ENCODE results near the gene PTPRR. TPM values are rescaled to one million over a fixed set of nuclear protein-coding genes. Genes with fewer than 3 reads are reported as not detected.

PTPRR gene
- total and polyA plus RNA-seq, 4 donors: 0.02 to 0.08 TPM; not detected in 2

DNA sequence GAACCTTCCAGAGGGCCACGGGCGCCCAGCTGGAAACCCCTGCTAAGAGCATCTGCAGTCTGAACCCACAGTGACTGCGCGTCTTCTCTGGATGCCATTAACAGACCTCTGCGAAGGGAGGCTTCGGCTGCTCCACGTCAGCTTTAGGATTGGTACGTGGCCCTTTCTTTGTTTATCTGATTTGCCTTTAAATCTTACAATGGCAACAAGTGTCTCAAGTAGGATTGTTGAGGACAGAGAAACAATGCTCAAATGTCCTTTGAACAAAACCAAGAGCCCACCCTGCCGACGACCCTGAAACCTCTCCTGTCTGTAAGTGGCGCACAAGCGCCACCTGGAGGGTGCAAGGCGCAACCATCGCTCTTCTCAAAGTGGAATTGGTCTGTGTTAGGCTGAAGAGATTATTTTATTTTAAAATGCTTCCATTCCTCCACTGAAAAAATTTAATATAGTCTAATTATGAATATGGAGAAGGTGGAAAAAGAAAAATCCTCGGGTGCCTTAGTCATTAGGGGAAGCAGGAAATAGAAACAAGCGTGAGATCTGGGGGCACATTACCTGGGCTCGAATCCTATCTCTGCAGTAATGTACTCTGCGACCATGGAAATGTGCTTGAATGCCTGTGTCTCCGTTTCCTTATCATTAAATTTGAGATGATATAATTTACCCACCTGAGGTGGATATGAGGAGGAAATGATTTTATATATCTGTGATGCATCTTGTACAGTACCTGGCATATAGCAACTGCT, 200.7 kb downstream of the PTPRR start:
- H3K9me3 ChIP-seq (ENCODE audit: control insufficient read depth in 4 of 4, low read length in 3 of 4): no peaks in the 10 kb centered on the region
- 31% methylated on average over 19 of the region's 19 CpGs for WGBS
- H3K4me3 ChIP-seq (ENCODE audit: low read depth in 1 of 3, low read length in 3 of 3): peak overlapping the region in 1 of 3 donors; percentile 6
- peak; percentile 44 for DNase-seq (ENCODE audit: low spot score)
- H3K4me1 ChIP-seq (ENCODE audit: control insufficient read depth in 4 of 4, insufficient read depth in 4 of 4, low read length in 3 of 4): peaks cover 0 to 5% (median 1%) of the 10 kb centered on the region in 4 donors
- no peak overlapping the region for H3K27ac ChIP-seq (ENCODE audit: low read depth in 1 of 2, low read length in 2 of 2)
- no peaks in the 10 kb centered on the region for H3K27me3 ChIP-seq (ENCODE audit: control insufficient read depth in 4 of 4, insufficient read depth in 4 of 4, low read length in 3 of 4)
- no peaks in the 10 kb centered on the region for H3K36me3 ChIP-seq (ENCODE audit: control insufficient read depth in 4 of 4, insufficient read depth in 3 of 4, low read depth in 1 of 4, low read length in 3 of 4)
- peak overlapping the region in 1 of 2 donors; percentile 47 for H3K9ac ChIP-seq (ENCODE audit: low read depth in 1 of 2, low read length in 2 of 2)
- peak; percentile 69 for TF ChIP-seq CTCF (IDR thresholded peaks at IDR 0.05; ENCODE audit: low read depth, low read length, missing input control)
- no peak for TF ChIP-seq FOXA2 (IDR thresholded peaks at IDR 0.05)
- peak; percentile 83 to 86 for TF ChIP-seq RAD21 (IDR thresholded peaks at IDR 0.05)

DNA sequence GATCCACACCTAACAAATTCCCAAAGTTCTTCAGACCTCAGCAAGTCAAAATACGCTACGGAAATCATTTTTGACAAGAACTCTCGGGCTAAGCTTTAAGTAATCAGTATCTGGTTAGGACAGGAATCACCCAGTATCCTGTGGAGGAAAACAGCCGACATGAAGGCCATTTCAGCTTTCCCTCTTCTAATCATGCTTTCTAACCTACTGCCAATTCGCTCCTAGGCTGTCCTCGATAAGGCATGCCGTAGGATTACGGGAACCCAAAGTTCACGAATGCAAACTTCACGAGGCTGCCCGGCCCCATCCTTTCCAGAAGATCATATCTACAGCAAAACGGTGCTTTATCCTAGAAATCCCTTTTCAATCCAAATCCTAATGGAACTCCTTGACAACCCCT, 201.5 kb downstream of the PTPRR start:
- H3K4me3 ChIP-seq (ENCODE audit: low read depth in 1 of 3, low read length in 3 of 3): no peak overlapping the region
- no peak for DNase-seq (ENCODE audit: low spot score)
- no peak overlapping the region for H3K27ac ChIP-seq (ENCODE audit: low read depth in 1 of 2, low read length in 2 of 2)
- H3K27me3 ChIP-seq (ENCODE audit: control insufficient read depth in 4 of 4, insufficient read depth in 4 of 4, low read length in 3 of 4): no peaks in the 10 kb centered on the region
- H3K36me3 ChIP-seq (ENCODE audit: control insufficient read depth in 4 of 4, insufficient read depth in 3 of 4, low read depth in 1 of 4, low read length in 3 of 4): no peaks in the 10 kb centered on the region
- H3K9ac ChIP-seq (ENCODE audit: low read depth in 1 of 2, low read length in 2 of 2): no peak overlapping the region
- peaks cover 0 to 5% (median 1%) of the 10 kb centered on the region in 4 donors for H3K4me1 ChIP-seq (ENCODE audit: control insufficient read depth in 4 of 4, insufficient read depth in 4 of 4, low read length in 3 of 4)
- no peak for TF ChIP-seq FOXA1 (IDR thresholded peaks at IDR 0.05)
- no peak for TF ChIP-seq YY1 (IDR thresholded peaks at IDR 0.05)
- TF ChIP-seq JUND (IDR thresholded peaks at IDR 0.05): no peak
- TF ChIP-seq SP1 (IDR thresholded peaks at IDR 0.05): peak; percentile 41
- TF ChIP-seq NR2F2 (IDR thresholded peaks at IDR 0.05): no peak
- peak in 1 of 2 donors; percentile 17 for TF ChIP-seq RAD21 (IDR thresholded peaks at IDR 0.05)
- TF ChIP-seq RXRA (IDR thresholded peaks at IDR 0.05): no peak
- TF ChIP-seq EGR1 (IDR thresholded peaks at IDR 0.05; ENCODE audit: low read depth in 2 of 2): no peak
- H3K9me3 ChIP-seq (ENCODE audit: control insufficient read depth in 4 of 4, low read length in 3 of 4): no peaks in the 10 kb centered on the region
- 77% methylated on average over 12 of the region's 12 CpGs for WGBS

GRCh38 chr12:70711831-70712230, 208.7 kb downstream of the PTPRR start:
- peak; percentile 56 to 64 for TF ChIP-seq RXRA (IDR thresholded peaks at IDR 0.05)
- no peak for TF ChIP-seq MAX (IDR thresholded peaks at IDR 0.05)
- peak; percentile 24 for TF ChIP-seq NR2F2 (IDR thresholded peaks at IDR 0.05)
- TF ChIP-seq HNF4A (conservative IDR thresholded peaks at IDR 0.05): peak; percentile 51 to 72
- WGBS: 38% methylated on average over 3 of the region's 3 CpGs

More at GRCh38 chr12:70711831-70712230, 208.7 kb downstream of the PTPRR start:
- Histone ChIP-seq H3K4me3 (ENCODE audit: low read depth in 1 of 3, low read length in 3 of 3) (no peak overlapping the region), H3K4me1 (ENCODE audit: control insufficient read depth in 4 of 4, insufficient read depth in 4 of 4, low read length in 3 of 4) (peaks cover 0 to 4% (median 0%) of the 10 kb centered on the region in 4 donors), H3K9me3 (ENCODE audit: control insufficient read depth in 4 of 4, low read length in 3 of 4) (no peaks in the 10 kb centered on the region), H3K9ac (ENCODE audit: low read depth in 1 of 2, low read length in 2 of 2) (no peak overlapping the region), H3K36me3 (ENCODE audit: control insufficient read depth in 4 of 4, insufficient read depth in 3 of 4, low read depth in 1 of 4, low read length in 3 of 4) (no peaks in the 10 kb centered on the region), H3K27me3 (ENCODE audit: control insufficient read depth in 4 of 4, insufficient read depth in 4 of 4, low read length in 3 of 4) (no peaks in the 10 kb centered on the region), H3K27ac (ENCODE audit: low read depth in 1 of 2, low read length in 2 of 2) (no peak overlapping the region)
- DNase-seq (ENCODE audit: low spot score): no peak

Measured in liver (tissue), 9 donors.